SK-N-SH (cell line): Measurements from ENCODE around the gene CERKL. TPM values are rescaled to one million over a fixed set of nuclear protein-coding genes. Genes with fewer than 3 reads are reported as not detected.

Experiments
- CTCF ChIA-PET: fragments of 300-600, 350-600 bp; formaldehyde crosslinking; extraction: SDS; loops from one replicate; lab custom pipeline; 2021; lab: Yijun Ruan, JAX
- POLR2A ChIA-PET: fragments of 350-600 bp; sonication (Branson Sonifier 250); formaldehyde crosslinking; extraction: SDS; loops from one replicate; lab custom pipeline; 2020; ENCODE audit warnings: antibody characterized with exemption, inconsistent platforms; lab: Yijun Ruan, JAX
- DNase-seq: peaks from one replicate; pipeline ENCODE4 v3.0.0; 2012
- H2AFZ ChIP-seq: fragments of 200-600 bp; sonication (generic); 2 replicates; pipeline ENCODE4 v1.8.1; 2016; ENCODE audit warnings: antibody characterized with exemption, mild to moderate bottlenecking, low read depth
- H3F3A ChIP-seq: fragments of 200-600 bp; sonication (generic); replicated peaks from 2 replicates; pipeline ENCODE3; 2016; ENCODE audit warnings: antibody characterized with exemption, mild to moderate bottlenecking; ENCODE audit not compliant: insufficient read depth
- H3K27ac ChIP-seq, 2 experiments: fragments of 200-500 bp in 1 of 2; fragments of 200-600 bp in 1 of 2; sonication (Bioruptor generic) in 1 of 2; sonication (generic), shearing (Covaris generic) in 1 of 2; 2 replicates each; pipeline versions ENCODE4 v1.5.1 to v1.6.1; 2014 to 2016; ENCODE audit warnings: low read depth in 2 of 2, inconsistent platforms in 1 of 2, low read length in 1 of 2, mild to moderate bottlenecking in 1 of 2, mixed read lengths in 1 of 2
- H3K27me3 ChIP-seq: fragments of 200-600 bp; sonication (generic), shearing (Covaris generic); 2 replicates; pipeline ENCODE4 v1.6.1; 2016; ENCODE audit warnings: mixed run types; ENCODE audit not compliant: insufficient read depth
- H3K36me3 ChIP-seq, 2 experiments: fragments of 200-500 bp in 1 of 2; fragments of 200-600 bp in 1 of 2; sonication (Bioruptor generic) in 1 of 2; sonication (generic) in 1 of 2; replicated peaks in 1 of 2; 2 replicates each; pipeline versions ENCODE3 to v1.5.1; 2014 to 2016; ENCODE audit warnings: low read length in 1 of 2, mild to moderate bottlenecking in 1 of 2; ENCODE audit not compliant: insufficient read depth in 2 of 2, control insufficient read depth in 1 of 2
- H3K4me1 ChIP-seq, 2 experiments: fragments of 200-500 bp in 1 of 2; fragments of 200-600 bp in 1 of 2; sonication (Bioruptor generic) in 1 of 2; sonication (generic), shearing (Covaris generic) in 1 of 2; 2 replicates each; pipeline versions ENCODE4 v1.5.1 to v1.6.1; 2014 to 2016; ENCODE audit warnings: low read depth in 1 of 2, low read length in 1 of 2, mixed run types in 1 of 2; ENCODE audit not compliant: insufficient read depth in 2 of 2, control insufficient read depth in 1 of 2
- H3K4me2 ChIP-seq: fragments of 200-600 bp; sonication (generic), shearing (Covaris generic); 2 replicates; pipeline ENCODE4 v1.6.1; 2017; ENCODE audit warnings: mixed run types
- H3K4me3 ChIP-seq, 2 experiments: fragments of 200-500 bp in 1 of 2; fragments of 200-600 bp in 1 of 2; sonication (Bioruptor generic) in 1 of 2; sonication (generic), shearing (Covaris generic) in 1 of 2; 2 replicates each; pipeline versions ENCODE4 v1.5.1 to v1.8.1; 2014 to 2016; ENCODE audit warnings: low read depth in 2 of 2, inconsistent platforms in 1 of 2, low read length in 1 of 2, mild to moderate bottlenecking in 1 of 2, mixed read lengths in 1 of 2, moderate library complexity in 1 of 2
- H3K79me2 ChIP-seq: fragments of 200-600 bp; sonication (generic); 2 replicates; pipeline ENCODE4 v1.8.1; 2017; ENCODE audit warnings: mild to moderate bottlenecking; ENCODE audit not compliant: insufficient read depth
- H3K9ac ChIP-seq: fragments of 200-600 bp; sonication (generic); 2 replicates; pipeline ENCODE4 v1.6.1; 2017; ENCODE audit warnings: mixed run types
- H3K9me2 ChIP-seq: fragments of 200-600 bp; sonication (generic); 2 replicates; pipeline ENCODE4 v1.6.1; 2017; ENCODE audit warnings: mixed run types
- H3K9me3 ChIP-seq: fragments of 200-600 bp; sonication (generic); 2 replicates; pipeline ENCODE4 v1.6.1; 2017; ENCODE audit warnings: mixed run types, mild to moderate bottlenecking, moderate library complexity
- H4K20me1 ChIP-seq: fragments of 200-600 bp; sonication (generic); 2 replicates; pipeline ENCODE4 v1.6.1; 2017; ENCODE audit warnings: mild to moderate bottlenecking, mixed run types; ENCODE audit not compliant: insufficient read depth
- CTCF ChIP-seq: fragments of 200-600 bp; sonication (generic); IDR thresholded peaks from 2 replicates; pipeline ENCODE4 v1.6.1; 2017; ENCODE audit warnings: antibody characterized with exemption, mild to moderate bottlenecking, moderate library complexity
- ELF1 ChIP-seq: IDR thresholded peaks from 2 replicates; pipeline ENCODE4 v1.4.0; 2012
- EP300 ChIP-seq, 2 experiments: IDR thresholded peaks; 2 replicates each; pipeline versions ENCODE4 v1.4.0 to v1.6.1; 2012; ENCODE audit warnings: borderline replicate concordance in 1 of 2, low read depth in 1 of 2, low read length in 1 of 2
- EZH2phosphoT487 ChIP-seq: fragments of 200-600 bp; sonication (generic); IDR thresholded peaks from 2 replicates; pipeline ENCODE4 v1.6.1; 2017; ENCODE audit warnings: low read depth, mixed run types, mild to moderate bottlenecking, antibody characterized with exemption, moderate library complexity, borderline replicate concordance
- FOSL2 ChIP-seq: IDR thresholded peaks from 2 replicates; pipeline ENCODE4 v1.4.0; 2012; ENCODE audit warnings: low read depth, mild to moderate bottlenecking, moderate library complexity, borderline replicate concordance
- FOXJ3 ChIP-seq: sonication (generic); formaldehyde crosslinking; IDR thresholded peaks from 2 replicates; pipeline ENCODE4 v1.5.1; 2020; ENCODE audit warnings: mild to moderate bottlenecking, missing genetic modification reagents
- GABPA ChIP-seq: IDR thresholded peaks from 2 replicates; pipeline ENCODE4 v1.4.0; 2012; ENCODE audit warnings: low read depth, mild to moderate bottlenecking
- JUND ChIP-seq: IDR thresholded peaks from 2 replicates; pipeline ENCODE4 v1.4.0; 2012
- MAX ChIP-seq: IDR thresholded peaks from 2 replicates; pipeline ENCODE4 v1.4.0; 2012; ENCODE audit warnings: low read depth
- MXI1 ChIP-seq: IDR thresholded peaks from 2 replicates; pipeline ENCODE4 v1.6.1; 2012; ENCODE audit warnings: mild to moderate bottlenecking, low read depth, low read length, improper control_type of control experiment
- NRF1 ChIP-seq: IDR thresholded peaks from 2 replicates; pipeline ENCODE4 v1.6.1; 2012; ENCODE audit warnings: low read depth, mild to moderate bottlenecking, low read length
- PBX3 ChIP-seq: IDR thresholded peaks from 2 replicates; pipeline ENCODE4; 2012
- RAD21 ChIP-seq: IDR thresholded peaks from 2 replicates; pipeline ENCODE4 v1.6.1; 2012; ENCODE audit warnings: mild to moderate bottlenecking, low read length
- RCOR1 ChIP-seq: fragments of 150-350 bp; IDR thresholded peaks from 2 replicates; pipeline ENCODE4 v1.6.1; 2017; ENCODE audit warnings: antibody characterized with exemption, low read length
- RFX5 ChIP-seq: IDR thresholded peaks from 2 replicates; pipeline ENCODE4 v1.6.1; 2012; ENCODE audit warnings: mild to moderate bottlenecking, improper control_type of control experiment, low read length
- SMC3 ChIP-seq: IDR thresholded peaks from 2 replicates; pipeline ENCODE4 v1.6.1; 2012; ENCODE audit warnings: low read depth, low read length, improper control_type of control experiment
- TCF12 ChIP-seq: IDR thresholded peaks from 2 replicates; pipeline ENCODE4 v1.4.0; 2012
- USF1 ChIP-seq: IDR thresholded peaks from 2 replicates; pipeline ENCODE4 v1.4.0; 2012; ENCODE audit warnings: low read depth, borderline replicate concordance
- YY1 ChIP-seq: IDR thresholded peaks from 2 replicates; pipeline ENCODE4 v1.4.0; 2012; ENCODE audit warnings: low read depth, mild to moderate bottlenecking
- WGBS: methylation state at CpG from one replicate; pipeline ENCODE4 v1.1.6; 2017; ENCODE audit warnings: low lambda C conversion rate; 5-methylcytosine and 5-hydroxymethylcytosine counted together
- polyA plus RNA-seq, 3 experiments: library from polyadenylated mRNA; depleted of rRNA; stranded (reverse); fragments of >200 nt; gene quantifications; 2 replicates each; pipeline ENCODE4 v1.2.3, GENCODE V29; 2012
- TF ChIP-seq, protein P1 (sequence below): fragments of 150-350 bp; IDR thresholded peaks from 2 replicates; pipeline ENCODE4 v1.6.1; 2017; ENCODE audit warnings: antibody characterized with exemption, low read length, low read depth, borderline replicate concordance

The CERKL gene
- polyA plus RNA-seq, 1 of the 3 experiments (the other 2 are of a cell fraction) = 0.07 TPM

DNA sequence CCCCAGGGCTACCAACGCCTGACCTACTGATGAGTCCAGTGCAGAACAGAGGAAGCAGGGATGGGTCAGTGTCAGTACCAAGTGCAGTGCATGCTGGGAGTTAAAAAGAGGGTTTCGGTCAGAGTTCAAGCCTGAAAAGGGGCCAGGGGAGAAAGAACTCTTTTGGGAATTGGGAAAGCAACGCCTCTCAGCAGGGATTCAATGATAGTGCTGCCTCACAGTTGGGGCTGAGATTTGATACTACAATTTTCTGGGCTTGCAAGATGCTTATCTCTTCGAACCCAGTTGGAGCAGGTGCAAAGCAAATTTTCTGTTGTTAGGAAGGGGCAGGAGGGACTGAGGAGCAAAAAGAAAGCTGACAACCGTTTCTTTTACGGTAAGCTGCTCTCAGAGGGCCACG is 82.6 kb downstream of the CERKL start:
- no peaks in the 10 kb centered on the region for H3K79me2 ChIP-seq
- ChIA-PET CTCF (interaction anchor here (0.7 to 7.3 kb wide), 18 partner anchors 11 to 1453 kb away, joined by 3 to 213 read pairs (median 6); partner anchors contain the start of gene ITPRID2), POLR2A (no interaction called here)
- H3K27me3 ChIP-seq = no peaks in the 10 kb centered on the region
- peaks cover 0 to 3% of the 10 kb centered on the region in 2 experiments; a peak in 1 of 4 replicates for H3K4me1 ChIP-seq
- no peaks in the 10 kb centered on the region for H3K9me2 ChIP-seq
- H4K20me1 ChIP-seq = no peaks in the 10 kb centered on the region
- WGBS = 80% methylated on average over 7 of the region's 7 CpGs
- no peak overlapping the region for H2AFZ ChIP-seq
- H3K4me2 ChIP-seq = no peak overlapping the region
- H3K36me3 ChIP-seq = no peaks in the 10 kb centered on the region
- TF ChIP-seq TCF12 (no peak), SMC3 (no peak)
- no peak overlapping the region for H3K27ac ChIP-seq
- no peaks in the 10 kb centered on the region for H3F3A ChIP-seq
- H3K9ac ChIP-seq = no peak overlapping the region
- no peak for DNase-seq
- H3K4me3 ChIP-seq = no peak overlapping the region
- H3K9me3 ChIP-seq = no peaks in the 10 kb centered on the region

DNA sequence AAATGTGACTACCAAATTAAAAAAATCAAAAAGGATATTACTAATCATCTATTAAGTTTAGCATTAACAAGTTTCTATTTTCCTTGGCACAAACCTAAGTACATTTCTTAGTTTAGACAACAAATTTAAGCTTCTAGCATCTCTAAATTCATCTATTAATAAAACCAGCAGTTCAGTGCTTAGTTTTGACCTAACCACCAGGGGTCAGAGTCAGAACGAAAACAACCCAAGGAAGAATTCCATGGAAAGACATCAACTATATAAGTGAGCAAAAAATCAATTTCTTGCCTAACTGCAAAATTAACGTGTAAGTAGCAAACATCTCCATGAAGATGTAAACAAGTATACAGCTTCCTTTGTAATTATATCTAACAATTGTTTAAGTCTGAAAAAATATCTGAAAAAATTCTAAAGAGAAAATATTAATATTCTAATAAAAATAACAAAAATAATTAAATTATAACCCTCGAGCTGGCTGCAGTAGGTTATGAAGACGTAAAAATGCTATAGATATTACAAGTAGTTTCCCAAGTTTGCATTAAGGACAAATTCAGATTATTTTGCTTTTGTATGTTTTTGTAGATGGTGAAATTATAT is 83.7 kb downstream of the CERKL start:
- POLR2A ChIA-PET = no interaction called here
- H2AFZ ChIP-seq = no peak overlapping the region

More for the DNA sequence above, 83.7 kb downstream of the CERKL start:
- no peaks in the 10 kb centered on the region for H3F3A ChIP-seq
- H3K4me2 ChIP-seq = no peak overlapping the region
- no peak overlapping the region for H3K9ac ChIP-seq
- H3K27ac ChIP-seq = no peak overlapping the region
- no peaks in the 10 kb centered on the region for H3K27me3 ChIP-seq
- H3K9me3 ChIP-seq = no peaks in the 10 kb centered on the region
- H3K79me2 ChIP-seq = no peaks in the 10 kb centered on the region
- no peak overlapping the region; a peak in 1 of 4 replicates for H3K4me3 ChIP-seq
- no peaks in the 10 kb centered on the region for H4K20me1 ChIP-seq
- peak; percentile 26 for DNase-seq
- 30% methylated on average over 4 of the region's 4 CpGs for WGBS
- no peak for TF ChIP-seq TCF12
- no peak for TF ChIP-seq JUND
- TF ChIP-seq NRF1 = no peak
- no peak for TF ChIP-seq GABPA
- TF ChIP-seq EP300 (IDR thresholded peaks at IDR 0.05; ENCODE audit: borderline replicate concordance in 1 of 2, low read depth in 1 of 2, low read length in 1 of 2) = no peak
- no peak for TF ChIP-seq USF1
- no peak for TF ChIP-seq ELF1
- TF ChIP-seq, protein P1, sequence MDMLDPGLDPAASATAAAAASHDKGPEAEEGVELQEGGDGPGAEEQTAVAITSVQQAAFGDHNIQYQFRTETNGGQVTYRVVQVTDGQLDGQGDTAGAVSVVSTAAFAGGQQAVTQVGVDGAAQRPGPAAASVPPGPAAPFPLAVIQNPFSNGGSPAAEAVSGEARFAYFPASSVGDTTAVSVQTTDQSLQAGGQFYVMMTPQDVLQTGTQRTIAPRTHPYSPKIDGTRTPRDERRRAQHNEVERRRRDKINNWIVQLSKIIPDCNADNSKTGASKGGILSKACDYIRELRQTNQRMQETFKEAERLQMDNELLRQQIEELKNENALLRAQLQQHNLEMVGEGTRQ = no peak
- TF ChIP-seq FOSL2 = no peak
- TF ChIP-seq MXI1 = no peak
- TF ChIP-seq SMC3 = peak; percentile 77
- TF ChIP-seq FOXJ3 = no peak
- TF ChIP-seq MAX = no peak
- TF ChIP-seq EZH2phosphoT487 = no peak
- TF ChIP-seq YY1 = no peak
- TF ChIP-seq RAD21 = peak; percentile 86
- TF ChIP-seq RCOR1 = no peak
- peak; percentile 73 for TF ChIP-seq CTCF
- TF ChIP-seq RFX5 = no peak
- TF ChIP-seq PBX3 = no peak
- TF ChIP-seq, all 33 proteins: peak for 3
- Histone ChIP-seq H3K36me3 (no peaks in the 10 kb centered on the region), H3K9me2 (no peaks in the 10 kb centered on the region), H3K4me1 (peaks cover 0 to 3% of the 10 kb centered on the region in 2 experiments; a peak in 1 of 4 replicates)
- CTCF ChIA-PET = interaction anchor here (0.6 to 7.3 kb wide), 51 partner anchors 9 to 1452 kb away, joined by 3 to 213 read pairs (median 5); partner anchors contain the start of gene ITPRID2
